HG03442 (cell line): Measurements from ENCODE around the gene KCNQ1.

ENCODE experiments used
- ATAC-seq: cut with Tn5 transposase; IDR thresholded peaks from one replicate; pipeline ENCODE4 v1.9.1; 2021; ENCODE audit warnings: mild to moderate bottlenecking, moderate library complexity; ENCODE audit not compliant: unreplicated experiment

KCNQ1 gene

GRCh38 chr11:2808850-2809846, 364.3 kb downstream of the KCNQ1 start:
- no peak for ATAC-seq

GRCh38 chr11:2809854-2810253, 365.0 kb downstream of the KCNQ1 start:
- no peak for ATAC-seq

- no peak for ATAC-seq
Measured at GRCh38 chr11:2810411-2811205, 365.8 kb downstream of the KCNQ1 start.

- no peak for ATAC-seq
Measured at GRCh38 chr11:2811206-2812091, 366.6 kb downstream of the KCNQ1 start.

- no peak for ATAC-seq
Measured at GRCh38 chr11:2812371-2812991, 367.7 kb downstream of the KCNQ1 start.

- no peak for ATAC-seq
Measured at GRCh38 chr11:2813141-2813908, 368.5 kb downstream of the KCNQ1 start.

GRCh38 chr11:2813968-2814367, 369.2 kb downstream of the KCNQ1 start:
- ATAC-seq = no peak

GRCh38 chr11:2814751-2815150, 369.9 kb downstream of the KCNQ1 start:
- no peak for ATAC-seq

GRCh38 chr11:2815762-2816496, 371.1 kb downstream of the KCNQ1 start:
- ATAC-seq = no peak

GRCh38 chr11:2816523-2816922, 371.7 kb downstream of the KCNQ1 start:
- ATAC-seq = no peak

GRCh38 chr11:2816941-2817421, 372.2 kb downstream of the KCNQ1 start:
- ATAC-seq = no peak

- no peak for ATAC-seq
Measured at GRCh38 chr11:2817431-2817830, 372.6 kb downstream of the KCNQ1 start.

GRCh38 chr11:2818021-2818420, 373.2 kb downstream of the KCNQ1 start:
- ATAC-seq = no peak

- ATAC-seq = no peak
Measured at GRCh38 chr11:2818503-2818902, 373.7 kb downstream of the KCNQ1 start.

GRCh38 chr11:2819316-2819715, 374.5 kb downstream of the KCNQ1 start:
- ATAC-seq = no peak

- ATAC-seq = no peak
Measured at GRCh38 chr11:2820976-2821375, 376.2 kb downstream of the KCNQ1 start.

GRCh38 chr11:2821891-2822290, 377.1 kb downstream of the KCNQ1 start:
- ATAC-seq = no peak

- ATAC-seq = no peak
Measured at GRCh38 chr11:2824851-2825250, 380.0 kb downstream of the KCNQ1 start.
